Measurements from ENCODE around the gene PXT1.

The PXT1 gene

GRCh38 chr6:36432151-36432671, 10.4 kb downstream of the PXT1 start:
- in situ Hi-C loops (cut with MboI; ENCODE audit: low sequenced_read_pairs, unreplicated experiment): no loop called here
- DNase-seq (ENCODE audit: low spot score): peak; percentile 45

GRCh38 chr6:36431197-36431596, 11.5 kb downstream of the PXT1 start:
- in situ Hi-C loops (cut with MboI; ENCODE audit: low sequenced_read_pairs, unreplicated experiment): no loop called here
- no peak for TF ChIP-seq CTCF (IDR thresholded peaks at IDR 0.05; ENCODE audit: borderline replicate concordance, control extremely low read depth, extremely low read depth, insufficient read depth, missing control alignments)
- DNase-seq (ENCODE audit: low spot score): no peak

More at GRCh38 chr6:36432151-36432671, 10.4 kb downstream of the PXT1 start:
- TF ChIP-seq CTCF (IDR thresholded peaks at IDR 0.05; ENCODE audit: borderline replicate concordance, control extremely low read depth, extremely low read depth, insufficient read depth, missing control alignments): no peak

GRCh38 chr6:36430351-36430750, 12.3 kb downstream of the PXT1 start:
- no peak for DNase-seq (ENCODE audit: low spot score)
- in situ Hi-C loops (cut with MboI; ENCODE audit: low sequenced_read_pairs, unreplicated experiment): no loop called here

GRCh38 chr6:36428911-36429310, 13.7 kb downstream of the PXT1 start:
- in situ Hi-C loops (cut with MboI; ENCODE audit: low sequenced_read_pairs, unreplicated experiment): no loop called here
- peak; percentile 1 for TF ChIP-seq CTCF (IDR thresholded peaks at IDR 0.05; ENCODE audit: borderline replicate concordance, control extremely low read depth, extremely low read depth, insufficient read depth, missing control alignments)
- no peak for DNase-seq (ENCODE audit: low spot score)

More at GRCh38 chr6:36430351-36430750, 12.3 kb downstream of the PXT1 start:
- TF ChIP-seq CTCF (IDR thresholded peaks at IDR 0.05; ENCODE audit: borderline replicate concordance, control extremely low read depth, extremely low read depth, insufficient read depth, missing control alignments): no peak

GRCh38 chr6:36426622-36427021, 16.0 kb downstream of the PXT1 start:
- DNase-seq (ENCODE audit: low spot score): no peak
- in situ Hi-C loops (cut with MboI; ENCODE audit: low sequenced_read_pairs, unreplicated experiment): no loop called here
- no peak for TF ChIP-seq CTCF (IDR thresholded peaks at IDR 0.05; ENCODE audit: borderline replicate concordance, control extremely low read depth, extremely low read depth, insufficient read depth, missing control alignments)

GRCh38 chr6:36423101-36423824, 19.4 kb downstream of the PXT1 start:
- TF ChIP-seq CTCF (IDR thresholded peaks at IDR 0.05; ENCODE audit: borderline replicate concordance, control extremely low read depth, extremely low read depth, insufficient read depth, missing control alignments): peak; percentile 61
- in situ Hi-C loops (cut with MboI; ENCODE audit: low sequenced_read_pairs, unreplicated experiment): no loop called here
- DNase-seq (ENCODE audit: low spot score): peak; percentile 97

Data from GM13976 (cell line).